Measurements from ENCODE around the gene SLC52A1. TPM values are rescaled to one million over a fixed set of nuclear protein-coding genes. Genes with fewer than 3 reads are reported as not detected.

Gene SLC52A1
- total RNA-seq, 1 experiment from 2014 or later: 1.1 TPM

DNA sequence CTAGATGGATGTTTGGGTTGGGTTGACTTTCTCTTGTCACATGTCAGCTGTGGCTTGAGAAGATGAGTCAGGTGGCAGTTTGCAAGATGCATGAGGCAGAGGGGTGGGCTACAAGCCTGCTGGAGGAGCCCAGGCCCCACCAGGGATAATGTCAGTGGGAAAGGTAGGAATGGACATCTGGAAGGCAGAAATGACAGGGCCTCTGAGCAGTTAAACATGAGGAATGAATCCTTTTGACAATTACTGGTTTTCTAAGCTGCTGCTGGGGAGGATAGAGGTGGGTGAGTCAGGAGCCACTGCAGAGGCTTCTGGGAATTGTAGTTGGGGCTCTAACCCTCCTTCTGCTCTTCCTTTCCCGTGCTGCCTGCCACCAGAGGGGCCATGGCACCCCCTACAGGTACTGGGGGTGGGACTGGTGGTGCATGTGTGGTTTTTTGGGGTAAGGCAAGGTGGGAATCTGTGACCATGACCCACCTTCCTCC, 15.7 kb downstream of the SLC52A1 start (continued):
- TF ChIP-seq ZNF532 (CRISPR knock-in tag; IDR thresholded peaks at IDR 0.05; ENCODE audit: borderline replicate concordance) (no peak), PRRX2 (CRISPR knock-in tag; IDR thresholded peaks at IDR 0.05) (no peak), ZNF232 (CRISPR knock-in tag; IDR thresholded peaks at IDR 0.05) (no peak), ZNF138 (CRISPR knock-in tag; conservative IDR thresholded peaks at IDR 0.05) (no peak), CBFB (CRISPR knock-in tag; IDR thresholded peaks at IDR 0.05; ENCODE audit: low read depth) (no peak), MXD4 (CRISPR knock-in tag; IDR thresholded peaks at IDR 0.05; ENCODE audit: borderline replicate concordance) (no peak)

DNA sequence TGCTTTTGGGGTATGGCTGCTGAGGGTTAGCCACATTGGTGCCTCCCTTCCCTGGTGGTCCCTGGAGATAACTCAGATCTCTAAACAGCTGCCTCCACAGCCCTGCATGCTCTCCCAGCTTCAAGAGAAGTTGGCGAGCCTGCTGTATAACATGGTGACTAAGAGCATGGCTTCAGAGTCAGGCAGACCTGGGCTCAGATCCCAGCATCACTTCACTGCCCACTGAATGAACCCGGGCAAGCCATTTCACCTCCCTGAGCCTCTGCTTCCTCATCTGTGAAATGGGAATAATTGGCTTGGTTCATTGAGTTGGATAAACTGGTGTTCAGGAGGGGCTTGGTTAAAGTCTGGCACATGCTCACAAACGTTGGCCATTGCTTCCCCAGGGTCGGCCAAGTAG, 20.9 kb downstream of the SLC52A1 start:
- no peak overlapping the region for H3K27ac Mint-ChIP-seq
- ChIA-PET POLR2A (no interaction called here), CTCF (no interaction called here)
- ATAC-seq (no peak), DNase-seq (ENCODE audit: low spot score) (no peak)
- H3K27me3 Mint-ChIP-seq (ENCODE audit: low read depth): no peaks in the 10 kb centered on the region
- TF ChIP-seq MXD4 (CRISPR knock-in tag; IDR thresholded peaks at IDR 0.05; ENCODE audit: borderline replicate concordance) (no peak), ELF4 (CRISPR knock-in tag; IDR thresholded peaks at IDR 0.05; ENCODE audit: low read depth) (no peak), RORB (CRISPR knock-in tag; IDR thresholded peaks at IDR 0.05) (no peak)
- TF ChIP-seq, protein P1, sequence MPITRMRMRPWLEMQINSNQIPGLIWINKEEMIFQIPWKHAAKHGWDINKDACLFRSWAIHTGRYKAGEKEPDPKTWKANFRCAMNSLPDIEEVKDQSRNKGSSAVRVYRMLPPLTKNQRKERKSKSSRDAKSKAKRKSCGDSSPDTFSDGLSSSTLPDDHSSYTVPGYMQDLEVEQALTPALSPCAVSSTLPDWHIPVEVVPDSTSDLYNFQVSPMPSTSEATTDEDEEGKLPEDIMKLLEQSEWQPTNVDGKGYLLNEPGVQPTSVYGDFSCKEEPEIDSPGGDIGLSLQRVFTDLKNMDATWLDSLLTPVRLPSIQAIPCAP (CRISPR knock-in tag; IDR thresholded peaks at IDR 0.05): no peak
- TF ChIP-seq, protein P2, sequence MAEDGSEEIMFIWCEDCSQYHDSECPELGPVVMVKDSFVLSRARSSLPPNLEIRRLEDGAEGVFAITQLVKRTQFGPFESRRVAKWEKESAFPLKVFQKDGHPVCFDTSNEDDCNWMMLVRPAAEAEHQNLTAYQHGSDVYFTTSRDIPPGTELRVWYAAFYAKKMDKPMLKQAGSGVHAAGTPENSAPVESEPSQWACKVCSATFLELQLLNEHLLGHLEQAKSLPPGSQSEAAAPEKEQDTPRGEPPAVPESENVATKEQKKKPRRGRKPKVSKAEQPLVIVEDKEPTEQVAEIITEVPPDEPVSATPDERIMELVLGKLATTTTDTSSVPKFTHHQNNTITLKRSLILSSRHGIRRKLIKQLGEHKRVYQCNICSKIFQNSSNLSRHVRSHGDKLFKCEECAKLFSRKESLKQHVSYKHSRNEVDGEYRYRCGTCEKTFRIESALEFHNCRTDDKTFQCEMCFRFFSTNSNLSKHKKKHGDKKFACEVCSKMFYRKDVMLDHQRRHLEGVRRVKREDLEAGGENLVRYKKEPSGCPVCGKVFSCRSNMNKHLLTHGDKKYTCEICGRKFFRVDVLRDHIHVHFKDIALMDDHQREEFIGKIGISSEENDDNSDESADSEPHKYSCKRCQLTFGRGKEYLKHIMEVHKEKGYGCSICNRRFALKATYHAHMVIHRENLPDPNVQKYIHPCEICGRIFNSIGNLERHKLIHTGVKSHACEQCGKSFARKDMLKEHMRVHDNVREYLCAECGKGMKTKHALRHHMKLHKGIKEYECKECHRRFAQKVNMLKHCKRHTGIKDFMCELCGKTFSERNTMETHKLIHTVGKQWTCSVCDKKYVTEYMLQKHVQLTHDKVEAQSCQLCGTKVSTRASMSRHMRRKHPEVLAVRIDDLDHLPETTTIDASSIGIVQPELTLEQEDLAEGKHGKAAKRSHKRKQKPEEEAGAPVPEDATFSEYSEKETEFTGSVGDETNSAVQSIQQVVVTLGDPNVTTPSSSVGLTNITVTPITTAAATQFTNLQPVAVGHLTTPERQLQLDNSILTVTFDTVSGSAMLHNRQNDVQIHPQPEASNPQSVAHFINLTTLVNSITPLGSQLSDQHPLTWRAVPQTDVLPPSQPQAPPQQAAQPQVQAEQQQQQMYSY (CRISPR knock-in tag; IDR thresholded peaks at IDR 0.05): no peak
- TF ChIP-seq, protein P3, sequence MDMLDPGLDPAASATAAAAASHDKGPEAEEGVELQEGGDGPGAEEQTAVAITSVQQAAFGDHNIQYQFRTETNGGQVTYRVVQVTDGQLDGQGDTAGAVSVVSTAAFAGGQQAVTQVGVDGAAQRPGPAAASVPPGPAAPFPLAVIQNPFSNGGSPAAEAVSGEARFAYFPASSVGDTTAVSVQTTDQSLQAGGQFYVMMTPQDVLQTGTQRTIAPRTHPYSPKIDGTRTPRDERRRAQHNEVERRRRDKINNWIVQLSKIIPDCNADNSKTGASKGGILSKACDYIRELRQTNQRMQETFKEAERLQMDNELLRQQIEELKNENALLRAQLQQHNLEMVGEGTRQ (CRISPR knock-in tag; IDR thresholded peaks at IDR 0.05): no peak
- H3K9me3 Mint-ChIP-seq: no peaks in the 10 kb centered on the region
- no peak overlapping the region for H3K4me3 Mint-ChIP-seq
- peaks cover 42% of the 10 kb centered on the region for H3K36me3 Mint-ChIP-seq
- H3K4me1 Mint-ChIP-seq: no peaks in the 10 kb centered on the region

GRCh38 chr17:5011928-5012327, 23.3 kb downstream of the SLC52A1 start:
- no peak overlapping the region for H3K4me3 Mint-ChIP-seq
- ChIA-PET POLR2A (no interaction called here), CTCF (interaction anchor here (0.6 kb wide), 1 partner anchor 236 kb away, joined by 3 read pairs; no protein-coding TSS in a partner anchor)
- H3K4me1 Mint-ChIP-seq: no peaks in the 10 kb centered on the region
- H3K9me3 Mint-ChIP-seq: no peaks in the 10 kb centered on the region
- H3K27me3 Mint-ChIP-seq (ENCODE audit: low read depth): no peaks in the 10 kb centered on the region
- peaks cover 58% of the 10 kb centered on the region for H3K36me3 Mint-ChIP-seq
- DNase-seq (ENCODE audit: low spot score) (no peak), ATAC-seq (no peak)
- no peak overlapping the region; the same call in 1 of the 2 replicates for H3K27ac Mint-ChIP-seq
- TF ChIP-seq JUN (CRISPR knock-in tag; IDR thresholded peaks at IDR 0.05) (no peak), CREB1 (CRISPR knock-in tag; IDR thresholded peaks at IDR 0.05) (no peak), ESRRA (CRISPR knock-in tag; IDR thresholded peaks at IDR 0.05; ENCODE audit: borderline replicate concordance) (no peak), JAZF1 (CRISPR knock-in tag; IDR thresholded peaks at IDR 0.05) (no peak), E2F5 (CRISPR knock-in tag; IDR thresholded peaks at IDR 0.05) (no peak), PRRX2 (CRISPR knock-in tag; IDR thresholded peaks at IDR 0.05) (no peak)
- TF ChIP-seq, protein P4, sequence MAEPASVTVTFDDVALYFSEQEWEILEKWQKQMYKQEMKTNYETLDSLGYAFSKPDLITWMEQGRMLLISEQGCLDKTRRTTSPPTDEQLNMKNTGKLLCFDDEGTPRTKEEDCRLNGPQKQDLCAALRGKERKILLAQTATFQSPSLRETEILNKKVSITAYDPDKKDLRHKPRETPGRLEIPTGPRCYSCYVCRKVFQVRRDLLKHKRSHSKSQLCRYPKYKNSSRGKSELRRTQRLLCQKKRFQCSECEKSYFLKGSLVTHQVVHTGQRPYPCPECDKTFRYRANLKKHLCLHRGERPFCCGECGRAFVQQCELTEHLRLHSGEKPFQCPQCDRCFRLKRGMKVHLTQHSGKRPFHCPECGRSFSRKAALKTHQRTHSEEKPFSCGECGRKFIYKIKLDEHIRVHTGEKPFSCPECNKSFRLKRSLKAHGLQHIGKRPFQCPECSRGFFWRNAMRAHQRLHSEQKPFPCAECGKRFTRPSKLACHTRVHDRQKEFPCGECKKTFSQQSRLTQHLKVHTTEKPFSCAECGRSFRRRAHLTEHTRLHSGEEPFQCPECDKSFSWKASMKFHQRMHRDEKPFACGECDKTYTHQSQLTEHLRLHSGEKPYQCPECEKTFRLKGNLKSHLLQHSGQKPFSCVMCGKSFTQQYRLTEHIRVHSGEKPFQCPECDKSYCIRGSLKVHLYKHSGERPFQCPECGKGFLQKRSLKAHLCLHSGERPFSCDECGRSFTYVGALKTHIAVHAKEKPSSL (CRISPR knock-in tag; conservative IDR thresholded peaks at IDR 0.05): no peak
- TF ChIP-seq, protein P5, sequence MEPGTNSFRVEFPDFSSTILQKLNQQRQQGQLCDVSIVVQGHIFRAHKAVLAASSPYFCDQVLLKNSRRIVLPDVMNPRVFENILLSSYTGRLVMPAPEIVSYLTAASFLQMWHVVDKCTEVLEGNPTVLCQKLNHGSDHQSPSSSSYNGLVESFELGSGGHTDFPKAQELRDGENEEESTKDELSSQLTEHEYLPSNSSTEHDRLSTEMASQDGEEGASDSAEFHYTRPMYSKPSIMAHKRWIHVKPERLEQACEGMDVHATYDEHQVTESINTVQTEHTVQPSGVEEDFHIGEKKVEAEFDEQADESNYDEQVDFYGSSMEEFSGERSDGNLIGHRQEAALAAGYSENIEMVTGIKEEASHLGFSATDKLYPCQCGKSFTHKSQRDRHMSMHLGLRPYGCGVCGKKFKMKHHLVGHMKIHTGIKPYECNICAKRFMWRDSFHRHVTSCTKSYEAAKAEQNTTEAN (CRISPR knock-in tag; IDR thresholded peaks at IDR 0.05): no peak

Measured in WTC11 (cell line).